Thyroid gland (tissue), 4 donors: Measurements from ENCODE around the gene ELMO2. TPM values are rescaled to one million over a fixed set of nuclear protein-coding genes. Genes with fewer than 3 reads are reported as not detected.

Source experiments
- DNase-seq, 2 donors: peaks; one replicate each; pipeline ENCODE4 v3.0.0-alpha.2; 2019
- H3K27ac ChIP-seq, 3 donors: fragments of 200-600 bp; sonication (generic); 1 replicate in 2 of 3; 2 replicates in 1 of 3; pipeline ENCODE4 v1.5.1; 2016 to 2019; ENCODE audit warnings: mild to moderate bottlenecking in 1 of 3, moderate library complexity in 1 of 3
- H3K27me3 ChIP-seq: fragments of 200-600 bp; sonication (generic); one replicate; pipeline ENCODE4 v1.5.1; 2019
- H3K36me3 ChIP-seq, 2 donors: fragments of 200-600 bp; sonication (generic); one replicate each; pipeline ENCODE4 v1.5.1; 2016 to 2019
- H3K4me1 ChIP-seq, 2 donors: fragments of 200-600 bp; sonication (generic); one replicate each; pipeline ENCODE4 v1.5.1; 2017 to 2019
- H3K4me3 ChIP-seq, 3 donors: fragments of 200-600 bp; sonication (generic); replicated peaks in 1 of 3; 1 replicate in 2 of 3; 2 replicates in 1 of 3; pipeline ENCODE4 v1.5.1; 2016; ENCODE audit warnings: mild to moderate bottlenecking in 1 of 3
- H3K9me3 ChIP-seq: fragments of 200-600 bp; sonication (generic); one replicate; pipeline ENCODE4 v1.5.1; 2017
- CTCF ChIP-seq, 6 experiments: fragments of 200-600 bp in 3 of 6; fragments of 450-650 bp in 3 of 6; sonication (generic) in 3 of 6; IDR thresholded peaks; one replicate each; pipeline ENCODE4 v1.5.1; 2016 to 2019; ENCODE audit warnings: antibody characterized with exemption in 6 of 6, mild to moderate bottlenecking in 2 of 6, inconsistent platforms in 1 of 6, moderate library complexity in 1 of 6
- POLR2A ChIP-seq, 2 donors: fragments of 450-650 bp; IDR thresholded peaks; one replicate each; pipeline ENCODE4 v1.6.1; 2017; ENCODE audit warnings: antibody characterized with exemption in 2 of 2, mild to moderate bottlenecking in 2 of 2, moderate library complexity in 1 of 2
- WGBS, 2 donors: methylation state at CpG; one replicate each; pipeline ENCODE4 v1.1.5; 2017; 5-methylcytosine and 5-hydroxymethylcytosine counted together
- intact Hi-C: fragments of 100-400 bp; cut with DNase I; formaldehyde crosslinking; loops from one replicate; pipeline ENCODE4 v1.15.1; 2023
- total RNA-seq, 4 donors: library from RNA; depleted of rRNA; stranded (reverse); fragments of >200 nt; gene quantifications; one replicate each; pipeline ENCODE4 v1.2.3, GENCODE V29; 2016

The ELMO2 gene
- total RNA-seq, 4 donors from 2014 or later, result 47.0 to 60.6 (median 54.6) TPM

- H3K9me3 ChIP-seq, result no peaks in the 10 kb centered on the region
- 43 to 48% methylated on average over 6 of the region's 6 CpGs for WGBS, 2 donors
- no peaks in the 10 kb centered on the region for H3K36me3 ChIP-seq
- H3K27me3 ChIP-seq, result no peaks in the 10 kb centered on the region
- peak; percentile 32 to 33 for DNase-seq
- peaks cover 9 to 21% of the 10 kb centered on the region in 2 donors for H3K4me1 ChIP-seq
- no peak overlapping the region for H3K4me3 ChIP-seq
- TF ChIP-seq POLR2A (IDR thresholded peaks at IDR 0.05) (no peak), CTCF (IDR thresholded peaks at IDR 0.05) (no peak)
- no peak overlapping the region for H3K27ac ChIP-seq
- intact Hi-C loops, result no loop called here
These were observed 81.3 kb downstream of the ELMO2 start for GRCh38 chr20:46324960-46325703.

GRCh38 chr20:46324379-46324778 lies 82.0 kb downstream of the ELMO2 start:
- no peak for DNase-seq
- Histone ChIP-seq H3K36me3 (no peaks in the 10 kb centered on the region), H3K27me3 (no peaks in the 10 kb centered on the region), H3K27ac (no peak overlapping the region), H3K4me3 (no peak overlapping the region), H3K9me3 (no peaks in the 10 kb centered on the region), H3K4me1 (peaks cover 3 to 14% of the 10 kb centered on the region in 2 donors)
- intact Hi-C loops, result no loop called here
- WGBS, 2 donors, result 80 to 85% methylated on average over 7 of the region's 7 CpGs
- TF ChIP-seq CTCF (IDR thresholded peaks at IDR 0.05) (no peak), POLR2A (IDR thresholded peaks at IDR 0.05) (no peak)

GRCh38 chr20:46323557-46323956 lies 82.9 kb downstream of the ELMO2 start:
- H3K4me3 ChIP-seq, result no peak overlapping the region
- H3K27me3 ChIP-seq, result no peaks in the 10 kb centered on the region
- no peaks in the 10 kb centered on the region for H3K9me3 ChIP-seq
- DNase-seq, result no peak
- TF ChIP-seq CTCF (IDR thresholded peaks at IDR 0.05) (no peak), POLR2A (IDR thresholded peaks at IDR 0.05) (no peak)
- WGBS, 2 donors, result 53 to 77% methylated on average over 7 to 10 of the region's 10 CpGs
- H3K4me1 ChIP-seq, result peaks cover 3 to 11% of the 10 kb centered on the region in 2 donors
- intact Hi-C loops, result no loop called here
- no peak overlapping the region for H3K27ac ChIP-seq
- H3K36me3 ChIP-seq, result no peaks in the 10 kb centered on the region

GRCh38 chr20:46322641-46323040 lies 83.8 kb downstream of the ELMO2 start:
- H3K9me3 ChIP-seq, result no peaks in the 10 kb centered on the region
- no peaks in the 10 kb centered on the region for H3K27me3 ChIP-seq
- TF ChIP-seq CTCF (IDR thresholded peaks at IDR 0.05) (no peak), POLR2A (IDR thresholded peaks at IDR 0.05) (no peak)
- intact Hi-C loops, result no loop called here
- peaks cover 3 to 11% of the 10 kb centered on the region in 2 donors for H3K4me1 ChIP-seq
- DNase-seq, result no peak
- 69% methylated on average over 8 of the region's 8 CpGs for WGBS, 2 donors
- H3K4me3 ChIP-seq, result no peak overlapping the region
- no peaks in the 10 kb centered on the region for H3K36me3 ChIP-seq
- H3K27ac ChIP-seq, result no peak overlapping the region

GRCh38 chr20:46317685-46318177 lies 88.7 kb downstream of the ELMO2 start:
- TF ChIP-seq POLR2A (IDR thresholded peaks at IDR 0.05), result no peak
- Histone ChIP-seq H3K9me3 (no peaks in the 10 kb centered on the region), H3K4me3 (no peak overlapping the region), H3K4me1 (peaks cover under 1 to 2% of the 10 kb centered on the region in 2 donors), H3K27ac (no peak overlapping the region), H3K27me3 (peaks cover 11% of the 10 kb centered on the region), H3K36me3 (no peaks in the 10 kb centered on the region)
- 23 to 57% methylated on average over 3 to 7 of the region's 7 CpGs for WGBS, 2 donors
- intact Hi-C loops, result no loop called here
- no peak for DNase-seq
